C4-2B (cell line): ENCODE measurements around the gene DYRK1B.

Source experiments
- ZFX ChIP-seq: fragments of 450-650 bp; IDR thresholded peaks from 2 replicates; pipeline ENCODE4 v1.6.1; 2017
- TF ChIP-seq, protein P1 (sequence below): fragments of 450-650 bp; conservative IDR thresholded peaks from 2 replicates; pipeline ENCODE4 v1.5.1; 2017; ENCODE audit warnings: mild to moderate bottlenecking

DNA sequence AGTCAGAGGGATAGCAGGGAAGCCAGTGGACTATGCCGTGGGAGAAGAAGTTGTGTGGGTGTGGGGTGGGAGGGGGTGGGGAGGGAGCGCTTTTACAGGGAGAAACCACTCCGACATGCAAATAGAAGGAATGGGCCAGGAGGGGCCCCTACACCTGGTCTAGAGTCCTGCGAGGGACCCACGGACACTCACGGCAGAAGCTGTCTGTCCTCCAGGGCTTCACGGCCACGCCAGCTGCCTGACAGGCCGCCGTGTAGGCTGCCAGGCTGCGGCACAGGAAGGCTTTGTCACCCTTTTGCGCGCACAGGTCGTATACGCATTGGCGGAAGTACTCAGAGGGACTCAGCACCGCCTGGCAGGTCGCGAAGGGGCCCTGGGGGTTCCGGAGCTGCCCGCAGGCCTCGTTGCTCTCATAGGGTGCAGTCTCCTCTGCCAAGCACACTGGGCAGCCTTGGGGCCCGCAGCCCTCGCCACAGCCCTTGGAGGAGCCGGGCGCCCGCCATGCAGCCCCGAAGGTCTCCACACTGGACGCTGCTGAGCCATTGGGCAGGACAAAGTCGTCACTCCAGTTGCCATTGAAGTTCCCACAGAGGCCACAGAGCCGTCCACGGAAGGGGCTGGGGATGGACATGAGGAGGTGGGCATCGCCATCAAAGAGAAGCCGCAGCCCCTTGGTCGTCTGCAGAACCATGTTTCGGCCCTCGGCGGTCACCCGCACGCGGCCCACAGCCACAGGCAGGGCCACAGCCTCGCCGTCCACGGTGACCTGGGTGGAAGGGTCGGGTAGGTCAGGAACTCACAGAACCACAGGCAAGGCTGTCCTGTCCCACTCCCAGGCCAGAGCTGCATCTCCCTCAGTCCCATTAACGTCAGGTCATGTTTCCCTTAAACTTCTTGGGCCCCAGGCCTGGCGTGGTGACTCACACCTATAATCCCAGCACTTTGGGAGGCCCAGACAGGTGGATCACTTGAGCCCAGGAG lies 38.2 kb upstream of the DYRK1B start:
- TF ChIP-seq, protein P1, sequence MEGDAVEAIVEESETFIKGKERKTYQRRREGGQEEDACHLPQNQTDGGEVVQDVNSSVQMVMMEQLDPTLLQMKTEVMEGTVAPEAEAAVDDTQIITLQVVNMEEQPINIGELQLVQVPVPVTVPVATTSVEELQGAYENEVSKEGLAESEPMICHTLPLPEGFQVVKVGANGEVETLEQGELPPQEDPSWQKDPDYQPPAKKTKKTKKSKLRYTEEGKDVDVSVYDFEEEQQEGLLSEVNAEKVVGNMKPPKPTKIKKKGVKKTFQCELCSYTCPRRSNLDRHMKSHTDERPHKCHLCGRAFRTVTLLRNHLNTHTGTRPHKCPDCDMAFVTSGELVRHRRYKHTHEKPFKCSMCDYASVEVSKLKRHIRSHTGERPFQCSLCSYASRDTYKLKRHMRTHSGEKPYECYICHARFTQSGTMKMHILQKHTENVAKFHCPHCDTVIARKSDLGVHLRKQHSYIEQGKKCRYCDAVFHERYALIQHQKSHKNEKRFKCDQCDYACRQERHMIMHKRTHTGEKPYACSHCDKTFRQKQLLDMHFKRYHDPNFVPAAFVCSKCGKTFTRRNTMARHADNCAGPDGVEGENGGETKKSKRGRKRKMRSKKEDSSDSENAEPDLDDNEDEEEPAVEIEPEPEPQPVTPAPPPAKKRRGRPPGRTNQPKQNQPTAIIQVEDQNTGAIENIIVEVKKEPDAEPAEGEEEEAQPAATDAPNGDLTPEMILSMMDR, result no peak
- no peak for TF ChIP-seq ZFX
